CD4-positive, alpha-beta T cell treated with Interleukin-6 at 100 ng/mL for 8 hours (primary cell): ENCODE data around the gene RPL37A.

ENCODE experiments used
- DNase-seq: peaks from one replicate; pipeline ENCODE4 v3.0.0-alpha.2; 2020; ENCODE audit warnings: mixed read lengths, low spot score

Gene RPL37A

DNA sequence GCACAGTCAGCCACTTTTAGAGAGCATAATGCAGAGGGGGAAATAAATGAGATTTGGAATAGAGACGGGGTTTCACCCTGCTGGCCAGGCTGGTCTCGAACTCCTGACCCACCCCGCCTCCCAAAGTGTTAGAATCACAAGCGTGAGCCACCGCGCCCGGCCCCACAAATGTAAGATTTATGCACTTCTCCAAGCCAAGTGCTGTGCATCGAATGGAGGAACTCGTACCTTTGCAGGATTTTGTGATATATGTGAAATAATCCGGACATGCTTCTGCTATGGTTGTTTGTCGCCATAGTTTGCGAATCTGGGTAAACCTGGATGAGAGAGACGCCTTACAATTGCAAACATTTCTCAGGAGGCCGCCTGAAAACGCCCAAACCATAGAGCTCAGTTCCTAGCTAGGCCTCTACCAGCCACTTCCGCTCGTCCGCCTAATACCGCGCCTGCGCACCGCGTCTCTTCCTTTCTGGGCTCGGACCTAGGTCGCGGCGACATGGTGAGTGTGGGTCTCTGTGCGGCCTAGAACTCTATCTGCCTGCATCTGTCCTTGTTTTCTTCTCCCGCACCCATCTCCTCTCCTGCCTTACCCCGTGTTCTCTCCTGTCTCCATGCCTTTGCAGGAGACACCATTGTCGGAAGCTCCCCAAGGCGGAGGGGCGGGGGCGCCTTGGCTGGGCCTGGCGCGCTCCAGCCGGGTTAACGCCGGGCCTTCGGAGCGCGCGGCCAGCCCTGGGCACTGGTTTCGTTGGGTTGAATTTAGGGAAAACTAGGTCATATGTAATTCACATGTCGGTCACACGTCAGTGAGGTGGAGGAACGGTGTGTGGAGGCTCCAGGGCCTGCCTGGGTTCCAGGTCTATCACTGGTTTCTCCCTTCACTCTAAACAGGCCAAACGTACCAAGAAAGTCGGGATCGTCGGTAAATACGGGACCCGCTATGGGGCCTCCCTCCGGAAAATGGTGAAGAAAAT lies at the start of gene RPL37A:
RPL37A (plus strand) TSS at position 466 of the 974 bp plus-strand sequence; CDS start at position 497, 31 bp downstream.
- DNase-seq, result peak; percentile 91

DNA sequence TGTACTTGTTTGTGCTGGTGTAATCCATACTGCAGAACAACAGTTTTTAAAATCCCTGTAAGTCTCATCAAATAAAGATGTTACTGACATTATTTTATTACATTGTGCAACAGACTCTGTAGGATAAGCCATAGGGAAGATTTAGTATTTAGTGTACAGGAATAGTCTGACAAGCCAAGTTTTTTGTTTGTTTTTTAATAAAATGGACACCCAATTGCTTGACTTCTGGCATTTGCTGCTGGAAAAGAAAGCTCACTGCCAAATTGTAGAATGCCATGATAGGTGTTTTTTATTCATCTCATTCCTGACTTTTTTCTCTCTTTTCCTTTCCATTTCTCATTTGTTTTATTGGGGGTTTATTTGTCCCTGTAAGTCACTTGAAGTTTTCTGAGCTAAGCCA lies 48.3 kb upstream of the RPL37A start:
- no peak for DNase-seq

DNA sequence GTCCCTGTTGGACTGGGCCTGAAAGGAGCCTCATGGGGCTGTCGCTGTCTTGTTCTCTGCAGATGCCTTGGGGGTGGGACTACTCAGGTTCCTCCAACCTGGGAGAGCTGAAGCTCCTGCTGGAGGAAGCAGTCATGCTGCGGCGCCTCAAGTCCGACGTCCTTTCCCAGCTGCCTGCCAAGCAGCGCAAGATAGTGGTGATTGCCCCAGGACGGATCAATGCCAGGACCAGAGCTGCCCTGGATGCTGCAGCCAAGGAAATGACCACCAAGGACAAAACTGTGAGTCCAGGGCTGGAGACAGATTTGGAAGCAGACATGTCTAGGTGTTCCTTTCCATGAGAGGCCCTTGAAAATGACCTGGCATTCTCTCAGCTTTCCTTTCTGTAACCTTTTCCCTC lies 47.9 kb upstream of the RPL37A start:
- no peak for DNase-seq

- no peak for DNase-seq
These were observed 44.6 kb upstream of the RPL37A start for GRCh38 chr2:216453955-216454614.

DNA sequence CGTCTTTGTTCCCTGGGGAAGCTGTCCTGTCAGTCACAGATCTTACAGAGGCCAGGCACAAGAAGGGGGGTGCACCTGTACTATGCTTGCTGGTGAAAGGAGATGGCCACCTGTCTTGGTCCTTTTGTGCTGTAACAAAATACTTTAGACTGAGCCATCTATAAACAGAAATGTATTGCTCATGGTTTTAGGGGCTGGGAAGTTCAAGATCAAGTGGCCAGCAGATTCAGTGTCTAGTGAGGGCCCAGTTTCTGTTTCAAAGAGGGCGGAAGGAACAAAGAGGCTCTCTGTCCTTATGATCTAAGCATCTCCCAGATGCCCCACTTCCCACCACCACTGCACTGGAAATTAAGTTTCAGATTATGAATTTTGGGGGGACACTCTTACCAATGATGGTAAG lies 35.5 kb upstream of the RPL37A start:
- no peak for DNase-seq

GRCh38 chr2:216464104-216464720 lies 34.4 kb upstream of the RPL37A start:
- DNase-seq, result no peak

- DNase-seq, result no peak
These were observed 33.0 kb upstream of the RPL37A start for GRCh38 chr2:216465579-216466195.

DNA sequence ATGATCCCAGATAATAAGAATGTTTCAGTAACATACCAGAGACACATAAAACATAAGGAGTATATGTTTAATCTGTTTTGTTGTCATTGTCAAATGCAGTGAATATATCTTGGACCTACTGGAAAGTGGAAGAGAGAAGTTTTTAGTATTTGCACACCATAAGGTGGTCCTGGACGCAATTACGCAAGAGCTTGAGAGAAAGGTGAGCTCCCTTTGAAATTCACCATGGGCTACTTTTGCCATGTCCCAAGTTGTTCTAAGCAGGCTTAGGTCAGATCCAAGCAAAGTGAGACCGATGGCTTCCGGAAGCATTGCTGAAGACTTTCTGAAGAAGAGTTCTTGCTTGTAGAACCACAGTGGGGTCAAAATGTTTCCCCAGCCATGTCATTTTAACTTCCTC lies 30.8 kb upstream of the RPL37A start:
- no peak for DNase-seq

GRCh38 chr2:216469661-216470060 lies 29.0 kb upstream of the RPL37A start:
- DNase-seq, result no peak

DNA sequence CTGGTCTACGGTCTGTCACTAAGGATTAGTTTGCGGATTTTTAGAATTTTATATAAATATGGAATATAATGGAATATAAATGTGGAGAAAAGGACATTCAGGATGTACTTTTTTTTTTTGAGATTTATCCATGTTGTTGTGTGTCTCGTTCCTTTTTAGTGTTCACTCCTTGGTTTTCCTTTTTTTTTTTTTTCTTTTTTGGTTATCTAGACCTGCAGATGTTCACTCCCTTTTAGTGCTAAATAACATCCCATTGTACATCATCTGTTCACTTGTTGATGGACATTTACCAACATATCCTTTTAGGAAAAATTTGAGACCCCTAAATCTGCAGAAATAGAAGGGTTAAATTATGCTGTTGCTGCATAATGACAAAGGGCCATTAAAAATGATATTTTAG lies 25.5 kb upstream of the RPL37A start:
- DNase-seq, result no peak

- DNase-seq, result peak; percentile 11
These were observed 23.5 kb upstream of the RPL37A start for GRCh38 chr2:216474925-216475670.

DNA sequence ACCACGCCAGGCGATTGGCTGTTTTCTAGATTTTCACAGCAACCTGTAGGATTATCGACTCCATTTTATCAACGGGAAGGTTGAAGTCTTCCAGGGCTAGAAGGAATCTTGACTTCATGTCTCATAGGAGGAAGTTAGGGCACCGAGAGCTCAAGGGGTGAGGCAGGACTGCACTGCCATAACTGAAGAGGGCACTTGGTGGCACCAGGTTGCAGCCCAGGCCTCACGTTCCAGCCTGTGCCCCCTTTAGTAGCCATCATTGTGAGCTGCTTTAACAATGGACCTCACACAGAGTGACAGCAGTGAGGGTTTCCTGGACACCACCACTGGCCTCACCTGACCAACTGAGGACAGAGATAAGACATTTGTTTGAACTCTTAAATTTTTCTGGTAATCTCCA lies 22.9 kb upstream of the RPL37A start:
- no peak for DNase-seq

GRCh38 chr2:216477283-216478035 lies 21.2 kb upstream of the RPL37A start:
- no peak for DNase-seq

DNA sequence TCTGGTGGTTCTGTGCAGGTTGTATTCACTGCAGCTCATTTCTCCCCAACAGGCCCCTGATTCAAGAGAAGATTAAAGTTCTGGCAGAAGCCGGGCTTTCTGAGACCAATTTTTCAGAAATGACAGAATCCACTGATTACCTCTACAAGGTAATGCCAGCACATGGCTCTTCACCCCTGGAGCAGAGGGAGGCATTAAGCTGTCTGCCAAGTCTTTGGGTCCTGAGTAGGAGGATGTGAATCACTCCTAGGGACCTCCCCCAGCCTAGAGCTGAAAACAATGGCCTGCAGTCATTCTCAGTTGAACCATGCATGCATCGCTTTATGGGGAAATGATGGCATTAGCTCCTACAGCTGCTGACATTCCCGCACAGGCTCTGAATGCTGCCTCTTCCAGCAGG lies 20.5 kb upstream of the RPL37A start:
- DNase-seq, result no peak

- no peak for DNase-seq
These were observed 19.9 kb upstream of the RPL37A start for GRCh38 chr2:216478791-216479190.

- no peak for DNase-seq
These were observed 18.4 kb upstream of the RPL37A start for GRCh38 chr2:216480221-216480620.

DNA sequence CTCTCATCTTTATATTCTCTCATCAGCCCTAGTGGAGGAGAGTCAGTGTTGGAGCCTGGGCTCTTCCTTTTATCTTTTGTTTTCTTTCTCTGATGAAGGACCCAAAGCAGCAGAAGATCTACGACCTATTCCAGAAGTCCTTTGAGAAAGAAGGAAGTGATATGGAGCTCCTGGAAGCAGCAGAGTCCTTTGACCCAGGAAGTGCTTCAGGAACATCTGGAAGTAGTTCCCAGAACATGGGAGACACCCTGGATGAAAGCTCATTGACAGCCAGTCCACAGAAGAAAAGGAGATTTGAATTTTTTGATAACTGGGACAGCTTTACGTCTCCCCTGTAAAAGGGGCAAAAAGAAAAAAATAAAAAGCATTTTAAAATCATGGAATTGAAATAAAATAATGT lies 16.0 kb upstream of the RPL37A start:
- DNase-seq, result no peak

GRCh38 chr2:216485237-216485636 lies 13.4 kb upstream of the RPL37A start:
- no peak for DNase-seq

GRCh38 chr2:216485745-216486144 lies 12.9 kb upstream of the RPL37A start:
- no peak for DNase-seq

DNA sequence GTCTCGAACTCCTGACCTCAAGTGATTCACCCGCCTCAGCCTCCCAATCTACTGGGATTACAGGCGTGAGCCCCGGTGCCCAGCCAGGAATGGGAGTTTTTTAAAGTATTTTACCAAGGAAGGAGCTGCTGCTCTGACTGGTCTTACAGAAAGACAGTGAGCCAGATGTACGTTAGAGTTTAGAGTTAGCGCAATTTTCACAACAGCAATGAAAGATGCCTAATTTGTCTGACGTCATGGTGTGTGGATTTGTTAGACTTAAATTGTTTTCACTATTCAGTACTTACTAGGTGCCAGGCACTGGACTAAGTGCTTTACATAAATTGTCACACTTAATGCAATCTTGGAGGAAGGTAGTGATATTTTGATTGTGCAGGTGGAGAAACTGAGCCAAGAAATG lies 12.4 kb upstream of the RPL37A start:
- no peak for DNase-seq

DNA sequence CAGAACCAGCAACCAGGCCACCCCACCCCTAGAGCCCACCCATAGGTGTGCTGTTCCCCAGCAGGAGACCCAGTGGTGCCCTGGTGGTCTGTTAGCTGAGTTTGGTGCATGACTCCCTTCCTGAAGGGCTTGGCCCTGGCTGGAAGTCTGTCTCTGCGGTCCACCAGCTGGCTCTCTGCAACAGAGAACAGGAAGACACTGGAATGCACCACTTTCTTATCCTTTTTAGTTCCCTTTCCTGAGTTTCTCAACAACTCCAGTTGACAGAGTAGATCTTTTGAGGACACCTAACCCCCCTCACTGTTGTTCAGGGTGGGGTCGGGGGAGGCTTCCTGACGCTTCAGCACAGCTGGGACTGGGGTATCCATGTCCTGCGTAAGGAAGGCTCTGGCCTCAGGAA lies 11.9 kb upstream of the RPL37A start:
- no peak for DNase-seq
